ENCODE data around the gene MFSD11. TPM values are rescaled to one million over a fixed set of nuclear protein-coding genes. Genes with fewer than 3 reads are reported as not detected.
A peak's percentile ranks its signal among the peaks of the same experiment; 100 is the strongest.
"Not testable (repeated sequence)": the region's sequence is repeated elsewhere in the genome, so short reads cannot be mapped to it uniquely, and the experiment has no call there.

The MFSD11 gene
- polyA plus RNA-seq, 4 donors: 22.7 to 33.7 (median 28.0) TPM

GRCh38 chr17:76791053-76791980, 53.4 kb downstream of the MFSD11 start:
- no peak for DNase-seq (ENCODE audit: low read depth in 4 of 4, low spot score in 2 of 4)

GRCh38 chr17:76792348-76792747, 54.4 kb downstream of the MFSD11 start:
- no peak for DNase-seq (ENCODE audit: low read depth in 4 of 4, low spot score in 2 of 4)

DNA sequence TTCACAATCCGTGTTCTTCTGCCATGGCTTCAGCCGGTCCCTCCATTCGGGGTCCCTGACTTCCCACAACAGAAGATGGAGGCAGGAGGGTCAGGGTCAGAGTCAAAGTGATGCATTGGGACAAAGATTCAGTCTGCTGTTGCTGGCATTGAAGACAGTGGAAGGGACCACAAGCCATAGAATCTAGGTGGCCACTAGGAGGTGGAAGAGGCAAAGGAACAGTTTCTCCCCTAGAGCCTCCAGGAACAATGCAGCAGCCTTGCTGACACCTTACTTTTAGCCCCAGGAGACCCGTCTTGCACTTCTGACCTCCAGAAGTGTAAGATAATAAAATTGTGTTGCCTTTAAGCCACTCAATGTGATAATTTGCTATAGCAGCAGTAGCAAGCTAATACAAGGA, 55.9 kb downstream of the MFSD11 start:
- DNase-seq (ENCODE audit: low read depth in 4 of 4, low spot score in 2 of 4): no peak

DNA sequence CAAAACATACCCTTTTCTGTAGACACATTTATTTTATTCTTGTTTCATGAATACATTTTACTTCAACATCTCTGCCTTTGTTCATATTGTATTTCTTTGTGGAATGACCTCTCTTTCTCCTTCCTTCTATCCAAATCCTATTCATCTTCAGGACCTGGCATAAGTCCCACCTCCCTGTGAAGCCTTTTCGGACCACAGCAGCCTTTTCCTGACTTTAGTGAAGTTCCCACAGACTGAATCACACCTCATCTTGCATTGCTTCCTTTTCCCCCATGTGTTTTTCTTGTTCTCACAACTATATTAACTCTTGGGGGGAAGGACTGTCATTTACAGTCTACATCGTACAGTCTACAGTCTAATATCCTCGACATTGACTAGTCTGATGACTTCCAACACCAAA, 58.2 kb downstream of the MFSD11 start:
- DNase-seq (ENCODE audit: low read depth in 4 of 4, low spot score in 2 of 4): no peak

GRCh38 chr17:76797241-76797840, 59.4 kb downstream of the MFSD11 start:
- no peak for DNase-seq (ENCODE audit: low read depth in 4 of 4, low spot score in 2 of 4)

- DNase-seq (ENCODE audit: low read depth in 4 of 4, low spot score in 2 of 4): no peak
These were observed 63.8 kb downstream of the MFSD11 start for GRCh38 chr17:76801706-76802105.

GRCh38 chr17:76805319-76805718, 67.4 kb downstream of the MFSD11 start:
- no peak for DNase-seq (ENCODE audit: low read depth in 4 of 4, low spot score in 2 of 4)

DNA sequence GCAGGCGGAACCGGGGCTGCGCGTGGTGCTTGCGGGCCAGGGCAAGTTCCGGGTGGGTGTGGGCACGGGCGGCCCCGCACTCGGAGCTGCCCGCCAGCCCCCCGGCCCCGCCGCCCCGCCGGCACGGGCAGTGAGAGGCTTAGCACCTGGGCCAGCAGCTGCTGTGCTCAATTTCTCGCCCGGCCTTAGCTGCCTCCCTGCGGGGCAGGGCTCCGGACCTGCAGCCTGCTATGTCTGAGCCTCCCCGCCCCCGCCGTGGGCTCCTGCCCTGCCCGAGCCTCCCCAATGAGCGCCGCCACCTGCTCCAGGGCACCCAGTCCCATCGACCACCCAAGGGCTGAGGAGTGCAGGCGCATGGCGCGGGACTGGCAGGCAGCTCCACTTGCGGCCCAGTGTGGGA, 68.2 kb downstream of the MFSD11 start:
- DNase-seq (ENCODE audit: low read depth in 4 of 4, low spot score in 2 of 4): not testable (repeated sequence)

- not testable (repeated sequence) for DNase-seq (ENCODE audit: low read depth in 4 of 4, low spot score in 2 of 4)
These were observed 68.8 kb downstream of the MFSD11 start for GRCh38 chr17:76806767-76807166.

DNA sequence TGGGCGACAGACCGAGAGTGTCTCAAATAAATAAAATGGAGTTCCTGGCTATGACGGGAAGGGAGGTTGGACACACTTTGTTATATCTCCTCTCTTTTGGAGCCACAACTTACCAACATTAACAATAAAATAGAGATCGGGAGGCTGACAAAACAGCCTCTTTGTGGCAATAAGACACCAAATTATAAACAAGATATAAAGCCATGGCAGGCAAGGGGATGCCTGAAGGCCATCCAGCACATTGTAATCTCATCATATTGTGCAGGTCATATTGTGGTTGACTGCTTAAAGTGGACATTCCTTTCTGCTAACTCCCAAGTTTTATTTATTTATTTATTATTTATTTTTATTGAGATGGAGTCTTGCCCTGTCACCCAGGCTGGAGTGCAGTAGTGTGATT, 70.4 kb downstream of the MFSD11 start:
- no peak for DNase-seq (ENCODE audit: low read depth in 4 of 4, low spot score in 2 of 4)

GRCh38 chr17:76810956-76811355, 73.0 kb downstream of the MFSD11 start:
- DNase-seq (ENCODE audit: low read depth in 4 of 4, low spot score in 2 of 4): no peak

DNA sequence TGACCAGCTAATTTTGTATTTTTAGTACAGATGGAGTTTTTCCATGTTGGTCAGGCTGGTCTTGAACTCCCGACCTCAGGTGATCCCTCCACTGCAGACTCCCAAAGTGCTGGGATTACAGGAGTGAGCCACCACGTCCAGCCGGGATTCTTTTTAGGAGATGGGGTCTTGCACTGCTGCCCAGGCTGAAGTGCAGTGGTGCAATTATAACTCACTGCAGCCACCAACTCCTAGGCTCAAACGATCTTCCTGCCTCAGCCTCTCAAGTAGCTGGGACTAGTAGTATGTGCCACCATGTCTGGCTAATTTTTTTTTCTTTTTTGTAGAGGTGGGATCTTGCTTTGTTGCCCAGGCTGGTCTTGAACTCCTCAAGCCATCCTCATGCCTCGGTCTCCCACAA, 73.9 kb downstream of the MFSD11 start:
- DNase-seq (ENCODE audit: low read depth in 4 of 4, low spot score in 2 of 4): no peak

DNA sequence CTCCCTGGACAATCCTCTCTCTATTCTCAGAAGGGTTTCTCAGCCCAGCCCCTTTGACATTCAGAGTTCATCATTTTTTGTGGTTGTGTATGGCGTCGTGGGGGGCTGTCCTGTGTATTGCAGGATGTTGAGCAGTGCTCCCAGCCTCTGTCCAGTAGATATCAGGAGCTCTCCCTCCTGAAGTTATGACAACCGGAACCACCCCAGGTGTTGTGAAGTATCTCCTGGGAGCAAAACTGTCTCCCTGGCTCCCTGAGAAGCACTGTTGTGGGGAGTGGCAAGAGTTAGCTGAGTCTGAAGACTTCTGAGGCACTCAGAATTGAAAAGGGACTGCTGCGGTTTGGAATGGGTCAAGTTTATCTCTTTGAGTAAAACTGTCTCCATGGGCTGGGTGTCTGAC, 74.3 kb downstream of the MFSD11 start:
- no peak for DNase-seq (ENCODE audit: low read depth in 4 of 4, low spot score in 2 of 4)

GRCh38 chr17:76812968-76813367, 75.0 kb downstream of the MFSD11 start:
- DNase-seq (ENCODE audit: low read depth in 4 of 4, low spot score in 2 of 4): no peak

GRCh38 chr17:76815907-76816589, 78.1 kb downstream of the MFSD11 start:
- DNase-seq (ENCODE audit: low read depth in 4 of 4, low spot score in 2 of 4): not testable (repeated sequence)

DNA sequence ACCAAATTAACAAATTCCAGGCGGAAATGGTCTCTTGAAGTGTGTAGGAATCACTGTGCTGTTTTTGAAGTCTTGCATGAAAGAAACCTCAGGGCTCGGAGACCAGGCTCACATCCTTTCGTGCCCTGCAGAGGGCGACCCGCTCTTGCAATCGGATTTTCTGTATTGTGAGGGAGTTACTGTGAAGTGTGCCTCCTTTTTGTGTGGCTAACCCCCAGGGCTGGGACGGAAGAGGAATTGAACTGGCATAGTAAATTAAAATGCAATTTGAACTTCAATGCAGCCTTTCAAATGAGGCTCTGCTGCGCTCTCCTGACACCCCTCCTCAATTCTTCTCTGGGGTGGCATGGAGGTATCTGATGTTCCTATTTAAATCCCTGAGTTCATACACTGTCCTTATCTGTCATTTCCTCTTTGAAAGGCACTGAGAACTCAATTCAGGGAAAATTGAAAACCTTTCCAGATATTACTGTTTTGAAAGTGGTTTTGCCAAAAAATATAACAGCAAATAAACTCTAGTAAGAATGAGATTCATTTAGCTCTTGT, 78.7 kb downstream of the MFSD11 start:
- peak in 1 of 4 donors; percentile 36 for DNase-seq (ENCODE audit: low read depth in 4 of 4, low spot score in 2 of 4)

DNA sequence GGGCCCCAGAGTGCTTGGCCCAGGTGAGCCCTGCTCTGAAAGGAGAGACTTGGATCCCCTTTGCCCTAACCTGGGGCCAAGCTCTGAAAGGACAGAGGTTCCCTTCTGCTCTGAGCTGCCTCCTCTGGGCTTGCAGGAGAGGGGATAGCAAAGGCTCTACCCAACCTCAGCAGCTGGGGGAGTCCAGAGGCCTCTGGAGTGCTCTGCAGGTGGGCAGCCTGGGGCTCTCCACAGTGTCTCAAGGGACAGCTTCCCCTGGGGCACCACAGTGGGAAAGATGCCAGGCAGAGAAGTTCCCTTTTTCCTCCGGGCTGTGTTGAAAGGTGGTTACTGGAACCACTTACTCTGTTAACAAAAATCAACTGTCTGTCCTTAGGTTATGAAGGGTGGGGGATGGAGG, 82.1 kb downstream of the MFSD11 start:
- no peak for DNase-seq (ENCODE audit: low read depth in 4 of 4, low spot score in 2 of 4)

DNA sequence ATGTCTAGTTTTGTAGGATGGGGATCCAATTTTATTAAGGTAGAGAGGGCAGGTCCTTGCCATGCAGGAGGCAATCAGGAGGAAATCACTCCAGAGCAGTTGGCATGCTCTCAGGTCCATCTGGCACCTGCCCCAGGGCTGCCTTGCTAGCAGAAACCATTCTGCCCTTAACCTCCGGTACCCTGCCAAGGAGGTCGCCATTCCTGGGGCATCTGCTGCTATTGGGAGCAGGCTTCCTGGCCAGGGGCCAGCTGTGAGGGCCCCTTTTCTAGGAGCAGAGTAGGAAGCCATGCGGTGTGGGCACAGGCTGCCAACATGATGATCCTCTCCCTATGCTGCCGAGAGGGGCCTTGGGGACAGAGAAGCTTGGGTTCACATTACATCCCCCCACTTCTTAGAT, 82.6 kb downstream of the MFSD11 start:
- DNase-seq (ENCODE audit: low read depth in 4 of 4, low spot score in 2 of 4): no peak

GRCh38 chr17:76822184-76822778, 84.4 kb downstream of the MFSD11 start:
- no peak for DNase-seq (ENCODE audit: low read depth in 4 of 4, low spot score in 2 of 4)

- DNase-seq (ENCODE audit: low read depth in 4 of 4, low spot score in 2 of 4): peak in 1 of 4 donors; percentile 41
These were observed 86.2 kb downstream of the MFSD11 start for GRCh38 chr17:76824093-76824492.

Measured in left renal cortex interstitium (tissue), 4 donors.